K562 (cell line): ENCODE measurements around the gene PON2. TPM values are rescaled to one million over a fixed set of nuclear protein-coding genes. Genes with fewer than 3 reads are reported as not detected.
"Not testable (repeated sequence)": the region's sequence is repeated elsewhere in the genome, so short reads cannot be mapped to it uniquely, and the experiment has no call there.

Source experiments
- ATAC-seq: fragments of 200-7000 bp; cut with Tn5 transposase; 3 replicates; pipeline ENCODE4 v1.9.1; 2020; ENCODE audit warnings: moderate library complexity
- BruUV-seq: library from RNA; stranded (reverse); fragments of 400-500 nt; replicated peaks from 2 replicates; lab custom pipeline; 2021; lab: Mats Ljungman, UMichigan
- CTCF ChIA-PET: fragments of 300-600 bp; formaldehyde crosslinking; extraction: SDS; loops from one replicate; lab custom pipeline; 2021; ENCODE audit warnings: low intra/inter-chr PET ratio; lab: Yijun Ruan, JAX
- POLR2A ChIA-PET: fragments of 300-600, 350-650 bp; sonication (Branson Sonifier 250); formaldehyde crosslinking; extraction: SDS; loops from one replicate; lab custom pipeline; 2021; ENCODE audit warnings: antibody characterized with exemption, inconsistent platforms; lab: Yijun Ruan, JAX
- DNase-seq, 4 experiments: peaks; one replicate each; pipeline versions ENCODE4 v3.0.0 to v3.0.0-alpha.2; 2011 to 2018; ENCODE audit warnings: low spot score in 3 of 4, mixed read lengths in 3 of 4; ENCODE audit errors: extremely low read depth in 1 of 4
- FAIRE-seq: peaks from 2 replicates; lab custom pipeline; 2011; peaks lifted over from hg19 to GRCh38; lab: Jason Lieb, UNC
- H2AFZ ChIP-seq: 2 replicates; pipeline ENCODE4 v1.6.0; 2011; ENCODE audit warnings: low read depth, low read length, control low read depth, inconsistent platforms
- H3K27ac ChIP-seq: fragments of 200-600 bp; 3 replicates; pipeline ENCODE4 v1.8.0; 2011; ENCODE audit warnings: low read depth, mild to moderate bottlenecking, control low read depth, inconsistent platforms, low read length, moderate library complexity, mixed read lengths; ENCODE audit errors: extremely low read depth
- H3K27me3 ChIP-seq, 2 experiments: fragments of 300-600 bp in 1 of 2; 2 replicates in 1 of 2; 3 replicates in 1 of 2; pipeline versions ENCODE4 v1.6.0 to v1.8.0; 2011; ENCODE audit warnings: inconsistent platforms in 2 of 2, low read length in 2 of 2, mild to moderate bottlenecking in 1 of 2, mixed read lengths in 1 of 2, moderate library complexity in 1 of 2; ENCODE audit not compliant: control insufficient read depth in 2 of 2, insufficient read depth in 2 of 2
- H3K36me3 ChIP-seq: fragments of 300-600 bp; 3 replicates; pipeline ENCODE4 v1.8.0; 2011; ENCODE audit warnings: mild to moderate bottlenecking, low read length, inconsistent platforms; ENCODE audit not compliant: control insufficient read depth, insufficient read depth
- H3K4me1 ChIP-seq, 2 experiments: fragments of 200-600 bp in 1 of 2; replicated peaks in 1 of 2; 2 replicates in 1 of 2; 3 replicates in 1 of 2; pipeline versions ENCODE4 v1.5.1 to v1.8.0; 2011; ENCODE audit warnings: inconsistent platforms in 2 of 2, low read length in 2 of 2, mild to moderate bottlenecking in 1 of 2, mixed read lengths in 1 of 2, moderate library complexity in 1 of 2; ENCODE audit not compliant: control insufficient read depth in 2 of 2, insufficient read depth in 2 of 2
- H3K4me2 ChIP-seq: 2 replicates; pipeline ENCODE4 v1.6.1; 2011; ENCODE audit warnings: low read length, control low read depth, inconsistent platforms, mixed read lengths; ENCODE audit not compliant: insufficient read depth
- H3K4me3 ChIP-seq: fragments of 200-600 bp; sonication (generic), shearing (Covaris generic); 2 replicates; pipeline ENCODE4 v1.5.1; 2016; ENCODE audit warnings: control low read depth, inconsistent platforms
- H3K79me2 ChIP-seq: fragments of 200-600 bp; 3 replicates; pipeline ENCODE4 v1.8.0; 2011; ENCODE audit warnings: low read length, inconsistent platforms; ENCODE audit not compliant: control insufficient read depth, insufficient read depth
- H3K9ac ChIP-seq, 2 experiments: 2 replicates each; pipeline versions ENCODE4 v1.6.0 to v1.6.1; 2011; ENCODE audit warnings: low read depth in 2 of 2, low read length in 2 of 2, control low read depth in 1 of 2, inconsistent platforms in 1 of 2, mild to moderate bottlenecking in 1 of 2, mixed read lengths in 1 of 2; ENCODE audit not compliant: insufficient read depth in 1 of 2
- H3K9me1 ChIP-seq: one replicate; pipeline ENCODE4 v1.6.0; 2011; ENCODE audit warnings: inconsistent platforms, mild to moderate bottlenecking, low read length, moderate library complexity; ENCODE audit not compliant: control insufficient read depth, insufficient read depth
- H3K9me3 ChIP-seq: replicated peaks from 2 replicates; pipeline ENCODE4 v1.5.1; 2011; ENCODE audit warnings: low read depth, low read length, inconsistent platforms; ENCODE audit not compliant: control insufficient read depth, insufficient read depth
- H4K20me1 ChIP-seq: replicated peaks from 2 replicates; pipeline ENCODE4 v1.6.1; 2011; ENCODE audit warnings: low read length, inconsistent platforms, mixed read lengths; ENCODE audit not compliant: control insufficient read depth, insufficient read depth
- ADNP ChIP-seq: fragments of 200-800 bp; sonication (Bioruptor generic); IDR thresholded peaks from 2 replicates; pipeline ENCODE4 v1.6.1; 2016; ENCODE audit warnings: missing genetic modification characterization, missing compliant biosample characterization
- KAT2B ChIP-seq: IDR thresholded peaks from one replicate; pipeline ENCODE4 v1.6.1; 2012; ENCODE audit warnings: low read depth, mild to moderate bottlenecking, control low read depth, inconsistent platforms, low read length, moderate library complexity
- ZNF445 ChIP-seq: fragments of 250-450 bp; sonication (Bioruptor Pico); IDR thresholded peaks from 2 replicates; pipeline ENCODE4 v1.4.0; 2020; ENCODE audit warnings: low read depth, mild to moderate bottlenecking, moderate library complexity
- WGBS: fragments of 100-300 bp; shearing (Covaris generic); methylation state at CpG from one replicate; pipeline ENCODE4 v1.1.6; 2016; ENCODE audit warnings: low coverage, mixed read lengths; ENCODE audit not compliant: insufficient coverage; ENCODE audit errors: missing lambda C conversion rate; 5-methylcytosine and 5-hydroxymethylcytosine counted together
- in situ Hi-C: fragments of 300-500 bp; cut with MboI; formaldehyde crosslinking; loops from 4 replicates; pipeline ENCODE4 v1.15.0; 2018; ENCODE audit warnings: inconsistent platforms, mixed read lengths
- intact Hi-C: fragments of 100-400 bp; cut with micrococcal nuclease; formaldehyde crosslinking; loops from 2 replicates; pipeline ENCODE4 v1.14.2; 2022
- polyA plus RNA-seq, 8 experiments: library from polyadenylated mRNA; depleted of rRNA in 4 of 8; stranded (reverse) in 5 of 8; unstranded in 3 of 8; fragments of >200 nt; fragmentation: Nextera tagmentation in 2 of 8; fragmentation: Illumina TruSeq in 1 of 8; extraction: Ambion mirVana in 2 of 8; extraction: Trizol in 1 of 8; gene quantifications; 2 replicates each; pipeline versions ENCODE4 v1.2.1 to v1.2.3, GENCODE V29; 2011 to 2014; ENCODE audit warnings: inconsistent platforms in 1 of 8, missing spikeins in 1 of 8
- total RNA-seq, 7 experiments: library from RNA; depleted of rRNA in 6 of 7; stranded (reverse); fragments of >200 nt in 6 of 7; fragmentation: Illumina TruSeq in 2 of 7; extraction: Trizol in 2 of 7; gene quantifications; 2 replicates each; pipeline versions ENCODE4 v1.2.1 to v1.2.3, GENCODE V29; 2011 to 2021; ENCODE audit warnings: low replicate concordance in 1 of 7
- TF ChIP-seq, protein P1 (sequence below): sonication (generic); formaldehyde crosslinking; IDR thresholded peaks from 2 replicates; pipeline ENCODE4 v1.8.1; 2023; ENCODE audit warnings: mild to moderate bottlenecking, missing genetic modification reagents

Gene PON2
- total and polyA plus RNA-seq, 9 of the 15 experiments (the other 6 are each of a cell fraction or from before 2014, with no cell fraction given): 8.5 to 30.1 (median 21.9) TPM

- FAIRE-seq (no peak), ATAC-seq (no peak), DNase-seq (no peak)
- WGBS: 0% methylated on average over 1 of the region's 1 CpG
- Histone ChIP-seq H3K79me2 (no peaks in the 10 kb centered on the region), H3K4me3 (no peak overlapping the region), H3K9me1 (no peaks in the 10 kb centered on the region), H3K36me3 (no peaks in the 10 kb centered on the region), H3K4me1 (no peaks in the 10 kb centered on the region), H3K27ac (no peak overlapping the region), H3K9me3 (no peaks in the 10 kb centered on the region), H2AFZ (no peak overlapping the region), H3K27me3 (peaks cover 3 to 6% of the 10 kb centered on the region in 2 experiments; a peak in 3 of 5 replicates), H3K9ac (no peak overlapping the region), H4K20me1 (no peaks in the 10 kb centered on the region), H3K4me2 (no peak overlapping the region)
- ChIA-PET POLR2A (no interaction called here), CTCF (no interaction called here)
- intact Hi-C loops (no loop called here), in situ Hi-C loops (no loop called here)
- no peak for TF ChIP-seq KAT2B
- TF ChIP-seq ADNP: no peak
- TF ChIP-seq ZNF445 (CRISPR knock-in tag): no peak
- TF ChIP-seq, protein P1, sequence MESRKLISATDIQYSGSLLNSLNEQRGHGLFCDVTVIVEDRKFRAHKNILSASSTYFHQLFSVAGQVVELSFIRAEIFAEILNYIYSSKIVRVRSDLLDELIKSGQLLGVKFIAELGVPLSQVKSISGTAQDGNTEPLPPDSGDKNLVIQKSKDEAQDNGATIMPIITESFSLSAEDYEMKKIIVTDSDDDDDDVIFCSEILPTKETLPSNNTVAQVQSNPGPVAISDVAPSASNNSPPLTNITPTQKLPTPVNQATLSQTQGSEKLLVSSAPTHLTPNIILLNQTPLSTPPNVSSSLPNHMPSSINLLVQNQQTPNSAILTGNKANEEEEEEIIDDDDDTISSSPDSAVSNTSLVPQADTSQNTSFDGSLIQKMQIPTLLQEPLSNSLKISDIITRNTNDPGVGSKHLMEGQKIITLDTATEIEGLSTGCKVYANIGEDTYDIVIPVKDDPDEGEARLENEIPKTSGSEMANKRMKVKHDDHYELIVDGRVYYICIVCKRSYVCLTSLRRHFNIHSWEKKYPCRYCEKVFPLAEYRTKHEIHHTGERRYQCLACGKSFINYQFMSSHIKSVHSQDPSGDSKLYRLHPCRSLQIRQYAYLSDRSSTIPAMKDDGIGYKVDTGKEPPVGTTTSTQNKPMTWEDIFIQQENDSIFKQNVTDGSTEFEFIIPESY (CRISPR knock-in tag): no peak
- BruUV-seq: no TSS peak
Observed at GRCh38 chr7:95467912-95468607, 33.2 kb upstream of the PON2 start.

DNA sequence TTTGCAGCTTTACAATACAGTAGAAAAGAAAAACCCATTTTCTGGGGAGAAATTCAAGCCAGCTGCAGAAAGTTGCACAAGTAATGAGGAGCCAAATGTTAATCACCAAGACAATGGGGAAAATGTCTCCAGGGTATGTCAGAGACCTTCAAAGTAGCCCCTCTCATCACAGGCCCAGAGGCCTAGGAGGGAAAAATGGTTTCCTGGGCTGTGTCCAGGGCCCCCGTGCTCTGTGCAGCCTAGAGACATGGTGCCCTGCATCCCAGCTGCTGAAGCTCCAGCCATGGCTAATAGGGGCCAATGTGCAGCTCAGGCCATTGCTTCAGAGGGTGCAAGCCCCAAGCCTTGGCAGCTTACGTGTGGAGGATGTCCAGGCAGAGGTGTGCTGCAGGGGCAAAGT is 25.8 kb upstream of the PON2 start:
- H3K36me3 ChIP-seq, H3K9me3 ChIP-seq, in situ Hi-C loops, H3K9me1 ChIP-seq, H3K4me2 ChIP-seq, ATAC-seq, DNase-seq, POLR2A ChIA-PET, H3K4me3 ChIP-seq, H3K9ac ChIP-seq, intact Hi-C loops, H3K27me3 ChIP-seq, H3K4me1 ChIP-seq, H3K79me2 ChIP-seq, BruUV-seq, FAIRE-seq, H4K20me1 ChIP-seq, H3K27ac ChIP-seq, H2AFZ ChIP-seq: not testable (repeated sequence)
- CTCF ChIA-PET: interaction anchor here (0.6 kb wide), 1 partner anchor 16 kb away, joined by 5 read pairs; no protein-coding TSS in a partner anchor
- WGBS: 0% methylated on average over 2 of the region's 2 CpGs
